GM21360 (cell line): ENCODE data around the gene SUPT4H1.

ENCODE experiments used
- ATAC-seq: cut with Tn5 transposase; IDR thresholded peaks from one replicate; pipeline ENCODE4 v1.9.1; 2021; ENCODE audit warnings: mild to moderate bottlenecking, moderate library complexity; ENCODE audit not compliant: unreplicated experiment

The SUPT4H1 gene

DNA sequence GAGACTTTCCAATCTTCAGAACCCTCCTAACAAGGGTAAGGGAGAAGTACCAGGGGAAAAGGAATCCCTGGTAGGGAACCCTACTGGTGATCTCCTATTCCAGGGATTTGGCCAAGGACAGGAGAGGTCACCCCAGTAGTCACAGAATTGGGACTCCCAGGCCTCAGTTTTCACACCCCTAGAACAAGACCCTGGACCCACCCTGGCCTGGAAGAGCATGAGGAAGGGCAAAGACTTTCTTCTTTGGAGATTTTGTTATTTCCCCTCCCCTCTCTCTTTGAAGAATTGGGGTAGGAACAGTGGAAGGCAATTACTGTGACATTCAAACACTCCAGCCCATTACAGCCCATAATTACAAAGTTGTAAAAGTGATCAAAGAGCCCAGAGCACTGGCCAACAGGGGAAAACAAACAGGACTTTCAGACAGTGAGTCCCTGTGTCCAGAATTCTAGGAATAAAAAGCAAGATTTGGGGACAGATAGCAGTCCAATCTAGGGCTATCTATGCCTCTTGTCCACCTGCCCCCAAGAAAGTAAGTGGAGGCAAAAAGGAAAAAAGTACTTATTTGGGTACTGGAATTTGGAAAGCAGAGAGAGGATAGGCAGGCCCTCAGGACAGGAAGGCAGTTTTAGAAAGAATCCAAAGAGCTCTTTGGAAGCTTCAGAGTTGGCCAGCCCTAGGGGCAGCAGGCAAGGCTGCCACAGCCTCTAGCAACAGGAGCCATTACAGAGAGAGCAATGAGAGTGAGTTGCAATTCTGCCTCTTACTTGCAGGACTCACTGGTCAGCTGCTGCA, 13.4 kb upstream of the SUPT4H1 start:
- no peak for ATAC-seq

DNA sequence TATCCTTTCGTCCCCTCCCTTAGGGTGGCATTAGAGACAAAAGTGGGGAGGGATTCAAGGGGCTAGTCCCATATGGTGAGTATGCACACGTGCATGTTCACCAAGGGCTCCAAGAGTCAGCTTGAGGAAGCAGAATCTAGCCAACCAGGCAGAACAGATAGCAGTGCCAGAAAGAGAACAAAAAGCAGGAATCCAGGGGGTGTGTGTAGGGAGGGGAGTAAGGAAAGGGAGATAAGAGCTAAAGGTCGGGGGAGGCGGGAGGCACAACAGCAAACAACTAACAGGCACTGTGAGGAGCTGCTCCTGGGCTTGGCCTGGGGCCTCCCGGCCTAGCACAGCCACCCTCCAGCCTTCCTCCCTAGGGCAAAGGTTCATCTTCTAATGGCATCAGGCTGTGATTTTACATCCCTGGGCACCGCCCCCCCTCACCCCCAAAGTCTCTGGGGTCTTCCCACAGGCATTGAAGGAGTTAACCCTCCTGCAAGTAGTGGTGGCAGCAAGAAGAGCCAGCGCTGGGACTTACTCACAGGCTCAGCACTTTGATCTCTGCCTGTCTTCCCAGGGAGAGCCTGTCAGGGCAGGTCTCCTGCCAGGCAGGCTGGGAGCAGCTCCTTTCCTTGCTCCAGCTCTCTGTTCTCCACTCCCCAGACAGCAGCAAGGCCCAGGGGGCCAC, 12.4 kb upstream of the SUPT4H1 start:
- no peak for ATAC-seq

GRCh38 chr17:58363457-58364185, 11.6 kb upstream of the SUPT4H1 start:
- ATAC-seq: no peak

DNA sequence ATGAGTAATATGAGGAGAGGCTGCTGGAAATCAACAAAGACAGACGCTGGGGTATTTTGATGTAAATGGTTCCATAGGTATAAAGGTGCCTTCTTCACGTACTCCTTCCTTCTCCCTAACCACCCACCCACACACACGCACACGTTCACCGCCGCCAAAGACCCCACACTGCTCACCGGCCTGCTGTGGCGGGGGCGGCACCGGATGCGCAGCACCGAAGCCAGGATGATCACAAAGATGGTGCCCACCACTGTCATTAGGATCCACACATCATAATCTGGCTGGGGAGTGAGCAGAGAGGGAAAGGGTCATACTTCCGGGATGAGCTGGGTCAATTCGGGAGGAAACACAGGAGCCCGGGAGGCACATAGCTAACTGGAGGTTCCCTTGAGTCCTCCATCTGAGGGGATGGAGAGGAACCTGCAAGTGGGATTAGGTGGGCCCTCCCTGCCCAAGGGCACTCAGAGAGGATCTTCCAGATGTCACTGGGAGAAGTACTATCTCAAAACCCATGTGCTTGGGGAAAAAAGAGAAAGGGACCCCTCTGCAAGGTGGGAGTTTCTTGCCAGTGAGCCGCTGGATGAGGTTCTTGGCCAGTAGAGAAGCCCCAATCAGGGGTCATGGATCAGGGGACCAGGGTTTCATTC, 10.5 kb upstream of the SUPT4H1 start:
- no peak for ATAC-seq

DNA sequence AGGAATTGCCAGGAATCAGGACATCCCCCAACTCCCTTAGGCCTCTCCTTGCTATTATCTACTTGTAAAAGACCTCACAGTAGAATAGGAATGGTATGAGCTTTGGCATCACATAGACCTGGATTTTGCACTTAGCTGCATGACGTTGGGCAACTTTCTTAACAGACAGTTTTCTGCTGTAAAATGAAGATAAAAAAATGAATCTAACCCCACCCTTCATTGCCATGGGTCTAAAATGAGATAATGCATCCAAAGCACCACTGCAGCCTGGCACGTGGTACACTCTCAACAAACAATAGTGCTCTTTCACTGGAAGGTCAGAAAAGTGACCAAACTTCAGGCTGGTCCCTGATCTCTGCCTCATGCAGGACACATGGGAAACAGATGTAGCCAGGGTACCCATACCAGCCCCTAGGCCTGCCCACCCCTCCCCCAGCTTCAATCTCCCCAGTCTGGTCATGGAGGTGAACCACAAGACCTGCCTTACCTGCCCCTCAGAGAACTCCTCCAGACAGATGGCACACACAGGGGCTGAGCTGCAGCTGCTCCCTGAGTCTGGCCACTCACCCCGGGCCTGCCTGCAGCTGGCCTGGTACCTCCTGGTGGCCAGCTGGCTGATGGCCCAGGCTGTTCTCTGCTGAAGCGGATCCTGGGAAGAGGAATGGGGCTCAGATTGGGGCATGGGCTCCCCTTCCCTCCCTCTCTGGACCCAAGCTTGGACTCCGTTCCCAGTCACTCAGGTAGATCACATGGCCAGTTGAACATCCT, 8.5 kb upstream of the SUPT4H1 start:
- no peak for ATAC-seq

DNA sequence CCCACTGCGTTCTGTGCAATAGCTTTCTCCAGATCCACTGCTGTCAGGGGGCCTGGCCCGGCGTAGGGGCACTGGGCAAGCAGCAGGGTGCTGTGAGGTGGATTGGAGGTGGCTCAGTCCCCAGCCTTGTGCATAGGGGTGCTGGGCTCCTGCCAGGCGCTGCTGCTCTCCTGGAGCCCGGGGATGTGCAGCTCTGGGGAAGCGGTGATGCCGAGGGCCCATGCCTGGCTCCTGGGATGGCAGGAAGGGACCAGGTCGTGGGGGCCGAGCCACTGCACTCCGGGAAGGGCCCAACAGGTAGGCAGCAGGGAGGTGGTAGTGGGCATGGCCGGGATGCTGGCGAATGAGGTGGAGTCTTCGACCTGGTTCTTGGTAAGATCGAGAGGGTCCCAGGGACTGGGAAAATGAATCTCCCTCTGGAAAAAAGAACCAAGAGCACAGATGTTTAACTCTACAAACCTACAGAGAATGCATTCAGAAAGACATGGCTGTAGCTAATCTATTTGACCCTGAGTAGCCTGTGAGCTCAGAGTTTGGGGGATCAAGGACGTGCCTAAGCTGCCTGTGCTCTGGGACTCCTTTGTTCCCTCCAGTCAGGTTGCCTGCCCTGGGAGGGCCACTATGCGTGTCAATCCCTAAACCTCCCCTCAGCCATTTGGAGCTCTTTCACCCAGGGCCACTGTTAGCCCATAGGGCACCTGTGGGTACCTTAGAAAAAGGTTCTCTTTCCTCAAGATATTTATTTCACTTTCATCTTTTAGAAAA, 6.6 kb upstream of the SUPT4H1 start:
- no peak for ATAC-seq

DNA sequence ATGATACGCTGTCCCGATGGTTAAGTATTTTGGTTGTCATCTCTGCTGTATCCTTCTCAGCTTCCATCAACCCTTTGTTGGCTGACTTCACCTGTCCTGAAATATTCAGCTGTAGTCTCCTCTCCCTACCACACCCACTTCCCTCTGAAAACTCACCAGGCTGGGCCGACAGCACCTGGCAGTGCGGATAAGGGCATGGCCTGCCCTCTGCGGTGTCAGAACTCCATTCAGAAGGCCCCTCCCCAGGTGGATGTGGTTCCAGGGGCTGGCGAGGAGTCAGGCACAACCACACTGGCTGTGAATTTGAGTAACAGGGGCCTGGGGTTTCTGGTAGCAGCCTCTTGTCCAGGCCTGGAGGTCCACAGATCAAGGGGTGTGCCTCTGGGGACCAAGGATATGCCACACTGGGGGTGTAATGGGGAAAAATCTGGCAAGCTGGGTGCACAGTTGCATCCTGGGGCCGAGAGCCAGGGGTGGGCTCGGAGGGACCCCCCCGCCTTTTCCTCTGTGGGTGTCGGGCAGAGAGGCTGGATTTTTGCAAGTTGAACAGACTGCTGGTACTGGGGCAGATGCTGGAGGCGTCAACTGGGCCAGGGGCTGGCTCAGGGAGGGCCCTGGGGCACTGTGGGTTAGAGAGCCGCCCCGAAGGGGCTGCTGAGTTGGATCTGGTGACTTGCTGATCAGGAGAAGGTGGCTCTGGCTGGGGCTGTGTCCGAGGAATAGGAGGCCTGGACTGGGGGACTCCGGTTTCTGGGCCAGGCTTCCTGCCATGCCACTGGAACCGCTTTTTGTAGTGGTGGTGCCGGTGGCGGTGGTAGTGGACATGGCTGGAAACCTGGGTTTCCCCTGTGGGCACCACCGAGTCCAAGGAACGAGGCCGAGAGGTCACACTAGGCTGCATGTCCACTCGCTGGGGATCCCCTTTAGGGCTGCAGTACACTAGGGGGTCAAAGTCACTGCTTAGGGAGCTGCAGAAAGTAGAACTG, 5.6 kb upstream of the SUPT4H1 start:
- ATAC-seq: no peak

GRCh38 chr17:58356231-58356630, 4.2 kb upstream of the SUPT4H1 start:
- ATAC-seq: no peak

GRCh38 chr17:58354541-58355216, 2.7 kb upstream of the SUPT4H1 start:
- ATAC-seq: no peak

DNA sequence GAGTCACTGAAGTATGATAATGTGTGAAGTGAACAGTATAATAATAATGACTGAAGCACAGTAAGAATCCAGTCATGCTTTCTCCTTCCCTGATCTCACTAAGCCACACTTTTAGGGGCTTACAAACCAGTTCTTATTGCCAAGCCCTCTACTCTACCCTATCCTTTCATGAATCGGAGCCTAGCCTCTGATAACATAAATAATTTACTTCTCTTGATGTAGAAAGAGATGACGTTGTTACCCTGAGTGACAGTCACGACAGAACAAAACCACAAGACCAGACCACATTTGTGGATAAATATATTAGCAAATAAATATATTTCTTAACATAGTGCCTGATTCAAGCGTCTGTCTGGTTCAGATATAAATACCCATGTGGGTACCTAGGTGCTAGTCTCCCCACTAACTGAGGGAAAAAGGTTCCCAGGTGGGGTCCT, 1.4 kb upstream of the SUPT4H1 start:
- ATAC-seq: no peak

GRCh38 chr17:58352596-58353388, 791 bp upstream of the SUPT4H1 start:
- no peak for ATAC-seq

GRCh38 chr17:58351182-58351581, 819 bp downstream of the SUPT4H1 start:
- ATAC-seq: no peak

- ATAC-seq: no peak
Observed at GRCh38 chr17:58348038-58348437, 4.0 kb downstream of the SUPT4H1 start.

GRCh38 chr17:58345500-58345899, 6.5 kb downstream of the SUPT4H1 start:
- no peak for ATAC-seq

DNA sequence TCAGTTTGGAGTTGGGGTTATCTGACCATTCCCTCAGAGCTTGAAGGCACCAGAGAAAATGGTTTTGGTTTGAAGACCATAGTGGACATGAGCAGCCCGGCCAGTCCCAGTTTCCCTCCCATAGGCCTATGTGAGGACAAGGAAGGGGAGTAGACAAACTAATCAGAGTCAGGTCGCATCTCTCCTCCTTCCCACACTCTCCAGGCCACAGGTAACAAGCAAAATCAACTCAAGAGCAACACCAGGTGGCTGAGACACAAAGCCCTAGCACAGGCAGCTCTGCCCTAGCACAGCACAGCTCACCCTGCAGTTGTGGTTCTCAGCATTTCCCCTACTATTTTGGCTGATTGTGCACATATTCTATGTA, 7.2 kb downstream of the SUPT4H1 start:
- ATAC-seq: peak; percentile 30

DNA sequence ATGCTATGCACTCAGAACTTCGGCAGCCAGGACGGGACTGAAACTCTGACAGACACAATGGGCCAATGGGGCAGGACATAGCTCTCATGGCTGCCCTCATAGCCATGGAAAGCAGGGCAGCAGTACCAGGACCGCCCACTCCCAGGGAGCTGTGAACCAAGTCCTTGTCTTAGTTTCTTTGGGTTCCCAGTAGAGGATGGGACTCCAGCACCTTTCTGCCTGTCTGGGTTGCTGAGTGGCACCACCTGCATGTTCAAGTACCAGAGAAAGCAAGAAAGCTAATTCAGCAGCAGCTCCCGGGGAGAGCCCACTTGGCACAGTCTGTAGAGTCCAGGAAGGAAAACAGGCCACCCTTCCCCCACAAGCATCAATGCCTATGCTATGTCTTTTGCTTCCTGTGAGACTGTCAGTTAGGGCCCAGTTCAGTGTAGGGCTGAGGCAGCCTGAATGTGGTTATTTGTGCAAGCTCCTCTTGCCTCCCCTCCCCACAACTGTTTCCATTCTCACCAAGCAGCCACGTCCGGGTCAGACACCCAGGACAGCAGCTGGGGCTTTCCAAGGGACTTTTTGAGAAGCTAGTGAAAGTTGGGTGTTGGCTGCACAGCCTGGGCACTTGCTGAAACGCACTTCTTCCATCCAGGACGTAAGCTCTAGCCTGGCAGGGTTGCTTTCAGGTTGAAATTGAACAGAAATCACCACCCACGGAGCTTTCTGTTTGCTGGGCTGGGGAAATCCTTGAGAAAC, 7.8 kb downstream of the SUPT4H1 start:
- ATAC-seq: peak; percentile 66

DNA sequence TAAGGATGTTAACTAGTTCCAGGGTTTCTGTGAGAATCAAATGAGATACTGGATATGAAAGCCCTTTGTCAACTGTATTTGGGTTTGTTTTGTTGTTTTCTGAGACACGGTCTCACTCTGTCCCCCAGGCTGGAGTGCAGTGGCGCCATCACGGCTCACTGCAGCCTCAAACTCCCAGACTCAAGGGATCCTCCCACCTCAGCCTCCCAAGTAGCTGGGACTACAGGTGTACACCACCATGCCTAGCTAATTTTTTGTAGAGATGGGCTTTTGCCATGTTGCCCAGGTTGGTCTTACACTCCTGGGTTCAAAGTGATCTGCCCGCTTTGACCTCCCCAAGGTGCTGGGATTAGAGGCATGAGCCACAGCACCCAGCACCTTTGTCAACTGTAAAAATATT, 8.9 kb downstream of the SUPT4H1 start:
- ATAC-seq: no peak
